ENCODE results near the gene KLF8.

GRCh38 chrX:56216332-56216731, 15.8 kb upstream of the KLF8 start:
- TF ChIP-seq POLR2A (IDR thresholded peaks at IDR 0.05) = no peak
- TF ChIP-seq CTCF (IDR thresholded peaks at IDR 0.05) = no peak
